ENCODE results near the gene SUMO2.
A peak's percentile ranks its signal among the peaks of the same experiment; 100 is the strongest.
"Not testable (repeated sequence)": the region's sequence is repeated elsewhere in the genome, so short reads cannot be mapped to it uniquely, and the experiment has no call there.

SUMO2 gene

DNA sequence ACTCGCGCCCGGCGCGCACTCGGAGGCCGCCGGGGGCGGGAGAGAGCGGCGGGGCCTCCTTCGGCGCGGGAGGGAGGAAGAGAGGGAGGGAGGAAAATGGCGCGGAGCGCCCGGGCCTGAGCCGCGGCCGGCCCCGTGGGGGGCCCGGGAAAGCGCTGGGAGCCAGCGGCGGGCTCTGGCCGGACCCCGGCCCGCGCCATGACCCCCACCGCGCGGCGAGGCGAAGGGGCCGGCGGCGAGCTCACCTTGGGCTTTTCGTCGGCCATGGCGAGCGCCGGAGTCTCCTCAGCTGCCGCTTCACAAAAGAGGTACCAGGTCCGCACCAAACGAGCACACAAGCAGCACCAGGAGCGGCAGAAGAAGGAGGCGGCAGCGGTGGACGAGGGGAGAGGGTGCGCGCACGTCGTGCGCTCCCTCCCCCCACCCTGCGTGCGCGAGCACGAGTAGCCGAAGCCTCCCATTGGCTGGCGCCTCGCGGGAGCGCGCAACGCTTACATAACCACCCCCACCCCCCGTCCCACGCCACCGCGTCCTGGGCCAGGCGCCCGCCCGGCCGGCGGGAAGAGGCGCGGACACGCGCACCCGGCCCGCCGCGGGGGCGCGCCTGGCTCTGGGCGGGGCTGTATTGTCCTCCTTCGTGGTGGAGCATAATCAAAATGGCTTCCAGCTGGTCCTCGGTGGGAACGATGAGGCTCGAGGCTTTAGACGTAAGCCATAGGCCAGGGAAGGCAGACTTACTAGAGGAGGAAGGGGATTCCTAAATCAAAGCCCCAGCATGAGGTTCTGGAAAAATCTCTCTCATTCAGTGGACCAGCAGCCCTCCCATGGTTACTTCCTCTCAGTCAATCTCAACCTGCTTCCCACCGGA, at the start of gene SUMO2:
SUMO2 (minus strand) TSS at position 391 of the 868 bp plus-strand sequence; CDS start at position 266, 125 bp downstream.
- DNase-seq = peak; percentile 94

GRCh38 chr17:75231741-75232464, 49.1 kb upstream of the SUMO2 start:
- no peak for DNase-seq

GRCh38 chr17:75231071-75231470, 48.3 kb upstream of the SUMO2 start:
- DNase-seq = no peak

- DNase-seq = no peak
Measured at GRCh38 chr17:75228847-75229246, 46.1 kb upstream of the SUMO2 start.

DNA sequence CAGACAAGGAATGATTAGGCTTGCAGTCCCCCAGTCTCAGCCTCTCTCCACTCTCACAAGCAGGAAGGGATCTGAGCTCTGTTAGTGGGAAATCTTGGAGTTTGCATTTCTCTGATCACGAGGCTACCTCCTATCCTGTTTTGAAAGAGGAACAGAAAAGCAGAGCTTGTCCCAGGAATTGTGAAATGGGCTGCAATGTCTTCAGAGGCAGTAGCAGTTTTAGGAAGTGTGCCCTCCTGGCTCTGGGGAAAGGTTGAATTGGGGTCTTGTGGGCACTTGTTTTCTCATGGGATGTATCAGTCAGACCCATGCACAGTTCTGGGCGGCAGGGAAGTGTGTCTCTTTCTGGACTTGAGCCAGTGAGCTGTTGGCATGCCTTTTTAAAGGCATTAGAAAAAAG, 45.5 kb upstream of the SUMO2 start:
- DNase-seq = no peak

DNA sequence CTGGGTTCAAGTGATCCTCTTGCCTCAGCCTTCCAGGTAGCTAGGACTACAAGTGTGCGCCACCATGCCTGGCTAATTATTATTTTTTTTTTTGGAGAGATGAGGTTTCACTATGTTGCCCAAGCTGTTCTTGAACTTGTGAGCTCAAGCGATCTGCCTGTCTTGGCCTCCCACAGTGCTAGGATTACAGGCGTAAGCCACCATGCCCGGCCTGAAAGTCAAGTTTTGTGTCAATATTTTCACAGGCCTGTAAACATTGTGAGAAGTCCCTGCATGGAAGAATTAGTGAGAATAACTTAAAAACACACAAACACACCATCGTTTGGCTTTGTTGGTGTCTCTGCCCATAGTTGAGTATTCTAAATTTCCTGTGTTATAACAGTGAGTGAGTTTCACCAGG, 45.0 kb upstream of the SUMO2 start:
- no peak for DNase-seq

DNA sequence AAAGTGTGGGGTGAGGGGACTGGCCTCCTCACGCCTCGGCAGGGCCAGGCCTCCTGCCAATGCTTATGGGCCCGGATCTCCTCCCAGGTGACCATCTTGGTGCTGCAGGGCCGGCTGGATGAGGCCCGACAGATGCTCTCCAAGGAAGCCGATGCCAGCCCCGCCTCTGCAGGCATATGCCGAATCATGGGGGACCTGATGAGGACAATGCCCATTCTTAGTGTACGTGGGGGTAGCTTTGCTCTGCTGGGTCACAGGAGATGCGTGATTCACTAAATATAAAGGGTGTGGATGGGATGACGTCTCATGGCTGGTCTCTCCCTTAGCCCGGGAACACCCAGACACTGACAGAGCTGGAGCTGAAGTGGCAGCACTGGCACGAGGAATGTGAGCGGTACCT, 42.3 kb upstream of the SUMO2 start:
- DNase-seq = no peak

- no peak for DNase-seq
Measured at GRCh38 chr17:75219815-75220214, 37.1 kb upstream of the SUMO2 start.

DNA sequence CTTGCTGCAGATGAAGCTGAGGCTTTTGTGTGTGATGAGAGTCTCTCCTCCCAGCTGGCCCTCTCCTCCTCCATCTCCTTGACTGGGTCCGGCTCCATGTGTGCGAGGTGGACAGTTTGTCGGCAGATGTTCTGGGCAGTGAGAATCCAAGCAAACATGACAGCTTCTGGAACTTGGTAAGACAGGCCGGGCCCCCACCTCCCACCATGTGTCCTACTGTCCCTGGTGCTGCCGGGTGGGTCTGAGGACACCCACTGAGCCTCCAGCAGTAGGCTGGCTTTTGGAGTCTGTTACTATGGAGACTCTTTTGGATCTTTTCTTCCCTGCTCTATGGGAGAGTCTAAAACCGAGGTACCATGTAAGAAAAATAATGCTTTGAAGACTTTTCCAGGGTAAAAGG, 35.4 kb upstream of the SUMO2 start:
- DNase-seq = no peak

DNA sequence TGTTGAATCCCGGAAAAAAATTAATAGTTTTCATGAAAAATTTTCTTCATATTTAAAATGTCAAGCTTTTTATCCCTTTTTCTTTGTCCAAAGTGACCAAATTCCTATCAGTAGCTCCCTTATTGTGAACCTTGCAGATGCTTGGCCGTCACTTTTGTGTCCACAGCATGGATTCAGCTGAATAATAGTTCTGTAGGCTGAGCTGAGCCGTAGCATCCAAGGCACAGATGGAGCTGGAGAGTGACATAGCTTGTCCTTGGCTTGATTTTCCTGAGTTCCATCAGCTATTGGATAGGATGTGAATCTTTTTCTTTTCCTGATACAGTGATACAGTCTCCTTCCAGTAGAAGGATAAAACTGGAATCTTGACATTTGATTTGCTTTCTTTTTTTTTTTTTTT, 26.3 kb upstream of the SUMO2 start:
- DNase-seq = no peak

GRCh38 chr17:75208161-75208560, 25.4 kb upstream of the SUMO2 start:
- DNase-seq = no peak

GRCh38 chr17:75207760-75208159, 25.0 kb upstream of the SUMO2 start:
- DNase-seq = no peak

DNA sequence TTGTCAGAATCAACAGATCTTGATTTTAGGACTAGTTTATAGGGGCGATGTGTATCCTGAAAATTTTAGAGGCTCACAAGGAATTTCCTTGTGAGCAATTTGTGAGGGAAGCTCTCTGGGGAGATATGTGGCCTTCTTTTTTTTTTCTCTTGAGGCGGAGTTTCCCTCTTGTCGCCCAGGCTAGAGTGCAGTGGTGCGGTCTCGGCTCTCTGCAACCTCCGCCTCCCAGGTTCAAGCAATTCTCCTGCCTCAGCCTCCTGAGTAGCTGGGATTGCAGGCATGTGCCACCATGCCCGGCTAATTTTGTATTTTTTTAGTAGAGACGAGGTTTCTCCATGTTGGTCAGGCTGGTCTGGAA, 24.3 kb upstream of the SUMO2 start:
- DNase-seq = not testable (repeated sequence)

GRCh38 chr17:75205793-75206163, 23.0 kb upstream of the SUMO2 start:
- no peak for DNase-seq

DNA sequence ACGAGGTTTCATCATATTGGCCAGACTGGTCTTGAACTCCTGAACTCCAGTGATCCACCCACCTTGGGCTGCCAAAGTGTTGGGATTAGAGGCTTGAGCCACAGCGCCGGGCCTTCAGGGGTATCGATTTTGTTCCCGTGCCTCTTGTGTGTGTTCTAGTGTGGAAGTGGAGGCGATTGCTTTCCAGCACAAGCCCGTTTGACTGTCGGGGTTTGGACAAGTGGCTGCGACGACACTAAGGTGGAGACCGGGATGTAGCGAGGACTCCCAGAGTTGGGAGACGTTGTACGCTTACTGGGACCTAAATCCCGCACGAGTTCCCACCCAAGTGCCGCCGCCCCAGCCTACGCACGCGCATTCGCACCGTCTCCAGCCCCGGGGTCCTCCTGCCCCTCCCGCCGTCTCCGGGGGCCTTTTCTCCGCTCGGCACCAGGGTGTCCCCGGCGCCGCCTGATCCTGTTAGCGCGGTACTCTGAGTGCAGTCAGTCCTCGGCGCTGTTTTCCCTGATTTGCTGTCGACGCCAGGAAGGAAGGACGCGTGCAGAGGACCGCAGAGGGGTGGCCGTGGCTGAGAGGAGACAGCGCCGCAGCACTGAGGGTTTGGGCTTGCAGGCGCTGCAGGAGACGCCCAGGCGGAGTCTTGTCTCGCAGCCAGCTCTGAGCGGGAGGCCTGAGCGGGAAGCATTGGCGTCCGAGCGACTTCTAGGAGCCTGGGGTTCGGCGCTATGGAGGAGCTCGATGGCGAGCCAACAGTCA, 22.5 kb upstream of the SUMO2 start, which contains the start of gene NUP85:
NUP85 (plus strand) TSS at position 643 of the 756 bp plus-strand sequence; CDS start at position 726, 83 bp downstream.
- DNase-seq = peak; percentile 92

- DNase-seq = no peak
Measured at GRCh38 chr17:75199886-75200618, 17.3 kb upstream of the SUMO2 start.

DNA sequence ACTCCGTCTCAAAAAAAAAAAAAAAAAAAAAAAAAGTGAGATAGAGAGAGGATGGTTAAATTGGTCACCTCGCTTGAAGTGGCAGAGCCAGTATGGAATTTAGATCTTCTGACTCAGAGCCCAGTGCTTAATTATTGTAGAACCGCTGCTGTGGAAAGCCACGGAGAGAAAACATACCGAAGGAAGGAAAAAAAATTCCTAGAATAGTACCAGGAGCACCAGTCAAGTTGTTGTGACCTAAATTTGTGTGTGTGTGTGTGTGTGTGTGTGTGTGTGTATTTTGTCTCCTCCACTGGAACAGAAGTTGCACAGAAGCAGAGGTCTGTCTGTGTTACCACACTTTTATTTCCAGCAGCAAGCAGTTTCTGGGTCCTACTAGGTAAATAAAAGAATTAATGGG, 12.1 kb upstream of the SUMO2 start:
- DNase-seq = peak; percentile 41

DNA sequence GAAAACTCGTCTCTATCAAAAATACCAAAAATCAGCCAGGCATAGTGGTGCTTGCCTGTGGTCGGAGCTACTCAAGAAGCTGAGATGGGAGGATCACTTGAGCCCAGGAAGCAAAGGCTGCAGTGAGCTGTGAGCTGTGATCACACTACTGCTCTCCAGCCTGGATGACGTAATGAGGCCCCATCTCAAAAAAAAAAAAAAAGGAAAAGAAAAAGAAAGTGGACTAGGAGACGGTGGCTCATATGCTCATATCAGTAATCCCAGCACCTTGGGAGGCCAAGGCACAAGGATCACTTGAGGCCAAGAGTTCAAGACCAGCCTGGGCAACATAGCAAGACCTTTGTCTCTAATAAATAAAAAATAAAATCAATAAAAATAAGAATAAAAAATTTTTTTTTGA, 8.8 kb upstream of the SUMO2 start:
- peak; percentile 42 for DNase-seq

DNA sequence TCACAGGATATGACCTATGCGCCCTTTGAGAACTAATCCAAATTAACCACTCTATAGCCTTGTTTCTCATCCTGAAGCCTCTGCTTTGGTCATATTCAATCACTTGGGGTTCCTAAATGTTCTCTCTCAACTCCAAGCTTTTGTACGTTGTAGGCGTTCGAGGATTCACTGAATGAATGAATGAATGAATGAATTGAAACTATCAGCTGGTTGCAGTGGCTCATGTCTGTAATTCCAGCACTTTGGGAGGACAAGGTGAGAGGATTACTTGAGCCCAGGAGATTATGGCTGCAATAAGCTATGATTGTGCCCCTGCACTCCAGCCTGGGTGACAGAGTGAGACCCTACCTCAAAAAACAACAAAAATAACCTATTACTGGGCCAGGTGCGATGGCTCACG, 5.9 kb upstream of the SUMO2 start:
- no peak for DNase-seq

GRCh38 chr17:75183999-75184884, 1.5 kb upstream of the SUMO2 start:
- no peak for DNase-seq

GRCh38 chr17:75182319-75182568, 515 bp downstream of the SUMO2 start:
- DNase-seq = no peak

Data from fibroblast of upper back skin (primary cell).